H9 (cell line): ENCODE results near the gene FAM110A. TPM values are rescaled to one million over a fixed set of nuclear protein-coding genes. Genes with fewer than 3 reads are reported as not detected.

ENCODE experiments used
- DNase-seq: peaks from one replicate; pipeline ENCODE4 v3.0.0-alpha.2; 2017
- H2AFZ ChIP-seq: one replicate; pipeline ENCODE4 v1.6.1; 2013; ENCODE audit warnings: mild to moderate bottlenecking, low read length, control low read depth, moderate library complexity
- H2AK5ac ChIP-seq: 2 replicates; pipeline ENCODE4 v1.6.1; 2013; ENCODE audit warnings: low read length, control low read depth, mixed read lengths; ENCODE audit not compliant: insufficient read length
- H2BK120ac ChIP-seq: one replicate; pipeline ENCODE4 v1.6.1; 2013; ENCODE audit warnings: low read depth, mild to moderate bottlenecking, low read length, control low read depth, inconsistent platforms; ENCODE audit not compliant: poor library complexity, severe bottlenecking
- H2BK12ac ChIP-seq: 2 replicates; pipeline ENCODE4 v1.6.1; 2013; ENCODE audit warnings: low read length, control low read depth, mixed read lengths, low read depth; ENCODE audit not compliant: insufficient read length
- H2BK15ac ChIP-seq: 2 replicates; pipeline ENCODE4 v1.6.1; 2013; ENCODE audit warnings: low read depth, low read length, control low read depth
- H2BK20ac ChIP-seq: one replicate; pipeline ENCODE4 v1.6.1; 2013; ENCODE audit warnings: low read depth, mild to moderate bottlenecking, low read length, control low read depth, inconsistent platforms; ENCODE audit not compliant: poor library complexity, severe bottlenecking
- H2BK5ac ChIP-seq: 2 replicates; pipeline ENCODE4 v1.6.1; 2013; ENCODE audit warnings: low read length, control low read depth, mixed read lengths; ENCODE audit not compliant: insufficient read length
- H3K14ac ChIP-seq: 2 replicates; pipeline ENCODE4 v1.6.1; 2013; ENCODE audit warnings: low read length, control low read depth; ENCODE audit not compliant: insufficient read depth
- H3K18ac ChIP-seq: 2 replicates; pipeline ENCODE4 v1.6.1; 2013; ENCODE audit warnings: low read depth, mild to moderate bottlenecking, mixed read lengths, low read length, control low read depth; ENCODE audit not compliant: insufficient read length
- H3K23ac ChIP-seq: 2 replicates; pipeline ENCODE4 v1.6.1; 2013; ENCODE audit warnings: low read length, control low read depth, mixed read lengths, low read depth; ENCODE audit not compliant: insufficient read length
- H3K23me2 ChIP-seq: 2 replicates; pipeline ENCODE4 v1.6.1; 2013; ENCODE audit warnings: low read depth, mild to moderate bottlenecking, mixed read lengths, low read length, control low read depth; ENCODE audit not compliant: insufficient read length, poor library complexity, severe bottlenecking
- H3K27ac ChIP-seq: 2 replicates; pipeline ENCODE4 v1.5.1; 2013; ENCODE audit warnings: low read length, control low read depth, mixed read lengths, low read depth; ENCODE audit not compliant: insufficient read length
- H3K27me3 ChIP-seq: 2 replicates; pipeline ENCODE4 v1.6.1; 2013; ENCODE audit warnings: low read length, control low read depth, inconsistent platforms; ENCODE audit not compliant: insufficient read depth
- H3K4ac ChIP-seq: 2 replicates; pipeline ENCODE4 v1.6.1; 2013; ENCODE audit warnings: low read depth, mild to moderate bottlenecking, control low read depth, inconsistent platforms, low read length, moderate library complexity
- H3K4me1 ChIP-seq: 2 replicates; pipeline ENCODE4 v1.6.1; 2013; ENCODE audit warnings: low read length, control low read depth, inconsistent platforms; ENCODE audit not compliant: insufficient read depth
- H3K4me2 ChIP-seq: 2 replicates; pipeline ENCODE4 v1.6.1; 2013; ENCODE audit warnings: low read length, control low read depth, mixed read lengths; ENCODE audit not compliant: insufficient read length, insufficient read depth
- H3K56ac ChIP-seq: 2 replicates; pipeline ENCODE4 v1.6.1; 2013; ENCODE audit warnings: low read depth, mild to moderate bottlenecking, mixed read lengths, low read length, control low read depth; ENCODE audit not compliant: insufficient read length
- H3K79me1 ChIP-seq: 2 replicates; pipeline ENCODE4 v1.6.1; 2013; ENCODE audit warnings: low read depth, mild to moderate bottlenecking, moderate library complexity, low read length, control low read depth, inconsistent platforms; ENCODE audit not compliant: insufficient read depth, poor library complexity, severe bottlenecking
- H3K79me2 ChIP-seq: 2 replicates; pipeline ENCODE4 v1.6.1; 2013; ENCODE audit warnings: low read length, control low read depth, inconsistent platforms; ENCODE audit not compliant: insufficient read depth
- H3K9ac ChIP-seq: 2 replicates; pipeline ENCODE4 v1.6.1; 2013; ENCODE audit warnings: low read length, control low read depth, mixed read lengths; ENCODE audit not compliant: insufficient read length; ENCODE audit errors: extremely low read depth
- H3K9me3 ChIP-seq: one replicate; pipeline ENCODE4 v1.6.1; 2013; ENCODE audit warnings: low read depth, low read length, inconsistent platforms; ENCODE audit not compliant: control insufficient read depth
- H3T11ph ChIP-seq: one replicate; pipeline ENCODE4 v1.6.1; 2013; ENCODE audit warnings: mild to moderate bottlenecking, low read length, control low read depth, inconsistent platforms
- H4K20me1 ChIP-seq: one replicate; pipeline ENCODE4 v1.6.1; 2013; ENCODE audit not compliant: control insufficient read depth, insufficient read length, insufficient read depth
- H4K5ac ChIP-seq: 2 replicates; pipeline ENCODE4 v1.6.1; 2013; ENCODE audit warnings: low read depth, mild to moderate bottlenecking, mixed read lengths, low read length, control low read depth; ENCODE audit not compliant: insufficient read length
- H4K8ac ChIP-seq: replicated peaks from 2 replicates; pipeline ENCODE4 v1.6.1; 2013; ENCODE audit warnings: low read length, control low read depth, mixed read lengths, low read depth; ENCODE audit not compliant: insufficient read length
- H4K91ac ChIP-seq: 2 replicates; pipeline ENCODE4 v1.6.1; 2013; ENCODE audit warnings: low read depth, mild to moderate bottlenecking, moderate library complexity, mixed read lengths, low read length, control low read depth; ENCODE audit not compliant: insufficient read length
- H3K27ac Mint-ChIP-seq, 3 experiments: 2 replicates in 2 of 3; 3 replicates in 1 of 3; pipeline ENCODE4 v1.8.0; 2020 to 2021; ENCODE audit warnings: mixed read lengths in 3 of 3, mild to moderate bottlenecking in 1 of 3, moderate library complexity in 1 of 3
- H3K27me3 Mint-ChIP-seq: 2 replicates; pipeline ENCODE4 v1.8.0; 2021; ENCODE audit warnings: low read depth, mild to moderate bottlenecking, moderate library complexity, mixed read lengths
- H3K36me3 Mint-ChIP-seq, 3 experiments: 2 replicates in 2 of 3; 3 replicates in 1 of 3; pipeline ENCODE4 v1.8.0; 2020 to 2021; ENCODE audit warnings: low read depth in 3 of 3, mixed read lengths in 3 of 3; ENCODE audit not compliant: insufficient read depth in 1 of 3
- H3K4me1 Mint-ChIP-seq, 2 experiments: 2 replicates each; pipeline ENCODE4 v1.8.0; 2020; ENCODE audit warnings: mixed read lengths in 2 of 2
- H3K4me3 Mint-ChIP-seq, 2 experiments: 2 replicates in 1 of 2; 3 replicates in 1 of 2; pipeline ENCODE4 v1.8.0; 2020 to 2021; ENCODE audit warnings: mild to moderate bottlenecking in 2 of 2, mixed read lengths in 2 of 2, moderate library complexity in 1 of 2
- H3K9me3 Mint-ChIP-seq, 2 experiments: 2 replicates in 1 of 2; 3 replicates in 1 of 2; pipeline ENCODE4 v1.8.0; 2020; ENCODE audit warnings: mild to moderate bottlenecking in 2 of 2, mixed read lengths in 2 of 2, moderate library complexity in 1 of 2
- CTCF ChIP-seq: fragments of 200-600 bp; sonication (generic); conservative IDR thresholded peaks from 3 replicates; pipeline ENCODE4 v1.8.0; 2021; ENCODE audit warnings: antibody characterized with exemption, mild to moderate bottlenecking
- WGBS: extraction: QIAGEN DNeasy Blood & Tissue Kit; methylation state at CpG from one replicate; pipeline ENCODE4 v1.1.7; 2013; ENCODE audit warnings: missing lambda C conversion rate, low lambda C conversion rate, mixed read lengths; ENCODE audit not compliant: insufficient read length; ENCODE audit errors: extremely low coverage; 5-methylcytosine and 5-hydroxymethylcytosine counted together
- total RNA-seq: library from RNA; stranded (reverse); gene quantifications from 2 replicates; pipeline ENCODE4 v1.2.1, GENCODE V29; 2021

FAM110A gene
- total RNA-seq, 1 experiment from 2014 or later, result 10.3 TPM

- Histone ChIP-seq H4K5ac (no peak overlapping the region), H3K27ac (no peak overlapping the region), H2BK15ac (no peak overlapping the region), H3K27me3 (no peaks in the 10 kb centered on the region), H3K23me2 (no peaks in the 10 kb centered on the region), H2BK120ac (no peak overlapping the region), H4K91ac (no peak overlapping the region), H2BK20ac (no peak overlapping the region), H2BK5ac (no peak overlapping the region), H4K20me1 (no peaks in the 10 kb centered on the region), H3K9me3 (no peaks in the 10 kb centered on the region), H3T11ph (no peak overlapping the region), H2AFZ (no peak overlapping the region), H3K79me1 (no peaks in the 10 kb centered on the region), H2BK12ac (no peak overlapping the region), H3K79me2 (no peaks in the 10 kb centered on the region), H3K9ac (no peak overlapping the region), H3K56ac (no peak overlapping the region), H4K8ac (no peak overlapping the region), H3K14ac (no peak overlapping the region), H2AK5ac (no peak overlapping the region), H3K23ac (no peak overlapping the region), H3K18ac (no peak overlapping the region), H3K4ac (no peak overlapping the region), H3K4me1 (no peaks in the 10 kb centered on the region), H3K4me2 (no peak overlapping the region)
- no CpG with 5 or more reads among the region's 6 CpGs for WGBS
- Mint-ChIP-seq H3K36me3 (peaks cover 0 to under 1% (median 0%) of the 10 kb centered on the region in 3 experiments; a peak in 1 of 7 replicates), H3K4me1 (peaks cover 9 to 19% of the 10 kb centered on the region in 2 experiments), H3K27me3 (peaks cover 17% of the 10 kb centered on the region), H3K9me3 (peaks cover 2% of the 10 kb centered on the region in 2 experiments; a peak in 4 of 5 replicates), H3K4me3 (no peak overlapping the region), H3K27ac (no peak overlapping the region)
- TF ChIP-seq CTCF, result no peak
- no peak for DNase-seq
These were observed 57.7 kb downstream of the FAM110A start for GRCh38 chr20:891058-891705.
